Right lung (tissue), 5 donors: ENCODE results near the gene TCEAL4. TPM values are rescaled to one million over a fixed set of nuclear protein-coding genes. Genes with fewer than 3 reads are reported as not detected.

Experiments used
- DNase-seq, 2 donors: peaks; one replicate each; pipeline ENCODE4 v3.0.0-alpha.2; 2013
- polyA plus RNA-seq, 5 donors: library from polyadenylated mRNA; unstranded; fragments of 120-200 nt; gene quantifications; one replicate each; pipeline versions ENCODE4 v1.2.1 to v1.2.3, GENCODE V29; 2013; ENCODE audit warnings: inconsistent platforms in 1 of 5, low replicate concordance in 1 of 5; ENCODE audit not compliant: insufficient read length in 5 of 5, insufficient read depth in 1 of 5

TCEAL4 gene
- polyA plus RNA-seq, 5 donors: 138 to 177 (median 144) TPM

DNA sequence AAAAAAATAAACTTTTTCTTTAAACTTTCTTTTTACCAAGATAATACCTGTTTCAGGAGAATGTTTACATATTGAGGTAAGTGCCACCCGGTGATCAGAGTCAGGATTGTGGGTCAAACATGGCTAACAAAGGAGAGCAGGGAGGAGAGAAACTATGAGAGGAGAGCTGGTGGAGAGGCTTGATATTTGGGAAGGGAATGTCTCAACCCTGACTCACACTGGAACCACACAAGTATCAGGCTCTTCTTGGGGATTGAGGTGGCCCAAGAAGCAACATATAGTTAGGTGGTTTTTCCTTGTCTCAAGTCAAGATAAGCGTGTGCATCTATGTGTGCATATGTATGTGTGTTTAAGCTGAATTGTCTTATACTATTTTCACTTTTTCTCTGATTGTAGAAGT is 50.1 kb downstream of the TCEAL4 start:
- no peak for DNase-seq

Other genes with a start within 250 kb of the TCEAL4 start
- 100 to 1,000 TPM; 138 to 184 (median 150) TPM for gene TCEAL9, start 229.0 kb upstream of the TCEAL4 start, polyA plus RNA-seq
- gene BEX3, start 209.0 kb upstream of the TCEAL4 start, polyA plus RNA-seq: 100 to 1,000 TPM; 389 to 436 (median 421) TPM
- 1 to 10 TPM; 2.6 to 4.1 (median 3.2) TPM for gene RAB40A, start 66.0 kb upstream of the TCEAL4 start, polyA plus RNA-seq
- gene TCEAL3, start 22.4 kb downstream of the TCEAL4 start, polyA plus RNA-seq: 10 to 100 TPM; 24.7 to 32.3 (median 27.6) TPM
- 10 to 100 TPM; 35.1 to 41.1 (median 36.3) TPM for gene TCEAL1, start 43.5 kb downstream of the TCEAL4 start, polyA plus RNA-seq
- 100 to 1,000 TPM; 290 to 350 (median 311) TPM for gene MORF4L2, start 101.2 kb downstream of the TCEAL4 start, polyA plus RNA-seq
- gene TMEM31, start 125.4 kb downstream of the TCEAL4 start, polyA plus RNA-seq: 1 to 10 TPM; 1.0 to 2.0 (median 1.6) TPM
- 10 to 100 TPM in 4 of 5 donors, 1 to 10 TPM in 1; 8.3 to 21.7 (median 15.8) TPM for gene PLP1, start 191.3 kb downstream of the TCEAL4 start, polyA plus RNA-seq
- 1 to 10 TPM; 2.7 to 3.6 (median 3.1) TPM for gene RAB9B, start 246.7 kb downstream of the TCEAL4 start, polyA plus RNA-seq